HepG2 (cell line): ENCODE measurements around the gene CBX2. TPM values are rescaled to one million over a fixed set of nuclear protein-coding genes. Genes with fewer than 3 reads are reported as not detected.

Experiments used
- AGO2 ChIP-seq: fragments of 200-400 bp; formaldehyde crosslinking; optimal IDR thresholded peaks from 2 replicates; pipeline ENCODE3; 2017; ENCODE audit warnings: mild to moderate bottlenecking, low read depth, low read length, moderate library complexity
- DNMT3B ChIP-seq: conservative IDR thresholded peaks from 2 replicates; pipeline ENCODE4 v1.6.1; 2016; ENCODE audit warnings: missing biosample characterization, control low read depth
- FOXJ3 ChIP-seq: sonication (generic); formaldehyde crosslinking; IDR thresholded peaks from 2 replicates; pipeline ENCODE4 v1.4.0; 2020; ENCODE audit warnings: missing genetic modification reagents, mild to moderate bottlenecking, borderline replicate concordance
- FOXO1 ChIP-seq: sonication (generic); formaldehyde crosslinking; IDR thresholded peaks from 2 replicates; pipeline ENCODE4 v1.4.0; 2020; ENCODE audit warnings: missing genetic modification reagents
- GPBP1L1 ChIP-seq: sonication (generic); formaldehyde crosslinking; IDR thresholded peaks from 2 replicates; pipeline ENCODE4 v1.5.0; 2020; ENCODE audit warnings: mild to moderate bottlenecking, missing genetic modification reagents
- HMG20A ChIP-seq: IDR thresholded peaks from 2 replicates; pipeline ENCODE4 v1.6.1; 2016; ENCODE audit warnings: borderline replicate concordance
- MED1 ChIP-seq: sonication (generic); formaldehyde crosslinking; IDR thresholded peaks from 2 replicates; pipeline ENCODE4 v1.4.0; 2020; ENCODE audit warnings: missing genetic modification reagents
- MED13 ChIP-seq: sonication (generic); formaldehyde crosslinking; IDR thresholded peaks from 2 replicates; pipeline ENCODE4 v1.5.0; 2020; ENCODE audit warnings: missing genetic modification reagents
- MXD4 ChIP-seq: IDR thresholded peaks from 2 replicates; pipeline ENCODE4 v1.6.1; 2016; ENCODE audit warnings: mild to moderate bottlenecking, missing biosample characterization, missing genetic modification reagents
- RBM22 ChIP-seq: fragments of 200-400 bp; formaldehyde crosslinking; optimal IDR thresholded peaks from 2 replicates; pipeline ENCODE3; 2017; ENCODE audit warnings: mild to moderate bottlenecking, low read length, moderate library complexity
- RCOR2 ChIP-seq: IDR thresholded peaks from 2 replicates; pipeline ENCODE4 v1.6.1; 2016; ENCODE audit warnings: missing biosample characterization, missing genetic modification reagents
- SIX4 ChIP-seq: sonication (generic); formaldehyde crosslinking; IDR thresholded peaks from 2 replicates; pipeline ENCODE4 v1.4.0; 2020; ENCODE audit warnings: missing genetic modification reagents
- SP4 ChIP-seq: sonication (generic); formaldehyde crosslinking; IDR thresholded peaks from 2 replicates; pipeline ENCODE4 v1.8.1; 2023; ENCODE audit warnings: mild to moderate bottlenecking, missing genetic modification reagents
- SSRP1 ChIP-seq: IDR thresholded peaks from 2 replicates; pipeline ENCODE4 v1.6.1; 2016; ENCODE audit warnings: control low read depth
- SYNCRIP ChIP-seq: fragments of 200-400 bp; formaldehyde crosslinking; IDR thresholded peaks from 2 replicates; pipeline ENCODE4 v1.6.1; 2018; ENCODE audit warnings: mild to moderate bottlenecking, low read depth, low read length; ENCODE audit not compliant: insufficient read depth
- THAP8 ChIP-seq: sonication (generic); formaldehyde crosslinking; IDR thresholded peaks from 2 replicates; pipeline ENCODE4 v1.5.1; 2020; ENCODE audit warnings: missing genetic modification reagents, mild to moderate bottlenecking, borderline replicate concordance
- USF2 ChIP-seq, 2 experiments: sonication (generic) in 1 of 2; formaldehyde crosslinking in 1 of 2; IDR thresholded peaks; 2 replicates each; pipeline versions ENCODE4 v1.5.1 to v1.6.1; 2011 to 2020; ENCODE audit warnings: borderline replicate concordance in 1 of 2, low read depth in 1 of 2, low read length in 1 of 2, mild to moderate bottlenecking in 1 of 2, missing genetic modification reagents in 1 of 2, moderate library complexity in 1 of 2
- ZMAT3 ChIP-seq: sonication (generic); formaldehyde crosslinking; conservative IDR thresholded peaks from 2 replicates; pipeline ENCODE4 v1.7.0; 2021; ENCODE audit warnings: missing genetic modification reagents
- ZNF17 ChIP-seq: sonication (generic); formaldehyde crosslinking; IDR thresholded peaks from 2 replicates; pipeline ENCODE4 v1.5.0; 2020; ENCODE audit warnings: mild to moderate bottlenecking, missing genetic modification reagents
- ZNF562 ChIP-seq: sonication (generic); formaldehyde crosslinking; IDR thresholded peaks from 2 replicates; pipeline ENCODE4 v1.8.0; 2022; ENCODE audit warnings: missing genetic modification reagents, borderline replicate concordance
- ZNF75D ChIP-seq: sonication (generic); formaldehyde crosslinking; IDR thresholded peaks from 2 replicates; pipeline ENCODE4 v1.8.1; 2023; ENCODE audit warnings: missing genetic modification reagents, mild to moderate bottlenecking, borderline replicate concordance
- ZNF883 ChIP-seq: sonication (generic); formaldehyde crosslinking; IDR thresholded peaks from 2 replicates; pipeline ENCODE4 v1.5.1; 2020; ENCODE audit warnings: mild to moderate bottlenecking, missing genetic modification reagents; ENCODE audit errors: not compliant biosample characterization
- polyA plus RNA-seq, 8 experiments: library from polyadenylated mRNA; depleted of rRNA in 3 of 8; stranded (reverse) in 7 of 8; unstranded in 1 of 8; fragments of >200 nt; fragmentation: Illumina TruSeq in 4 of 8; extraction: Trizol in 4 of 8; gene quantifications; 2 replicates each; pipeline versions ENCODE4 v1.2.1 to v1.2.3, GENCODE V29; 2011 to 2016; ENCODE audit warnings: low read depth in 4 of 8, missing spikeins in 1 of 8, mixed read lengths in 1 of 8; ENCODE audit not compliant: insufficient read depth in 1 of 8
- total RNA-seq, 5 experiments: library from RNA; depleted of rRNA; stranded (reverse); fragments of >200 nt; fragmentation: Illumina TruSeq; extraction: Trizol; gene quantifications; 2 replicates each; pipeline ENCODE4 v1.2.3, GENCODE V29; 2016; ENCODE audit warnings: low read depth in 1 of 5
- TF ChIP-seq, protein P1 (sequence below): sonication (generic); formaldehyde crosslinking; IDR thresholded peaks from 2 replicates; pipeline ENCODE4 v1.4.0; 2020; ENCODE audit warnings: missing genetic modification reagents, low read depth, mild to moderate bottlenecking, borderline replicate concordance
- TF ChIP-seq, protein P2 (sequence below): sonication (generic); formaldehyde crosslinking; IDR thresholded peaks from 2 replicates; pipeline ENCODE4 v1.4.0; 2020; ENCODE audit warnings: mild to moderate bottlenecking, missing genetic modification reagents

Gene CBX2
- total and polyA plus RNA-seq, 2 of the 13 experiments (the other 11 are each of a cell fraction or from before 2014, with no cell fraction given): 14.5 to 31.1 TPM

- TF ChIP-seq USF2 (IDR thresholded peaks at IDR 0.05; ENCODE audit: low read depth, low read length) (no peak), USF2 (CRISPR knock-in tag; IDR thresholded peaks at IDR 0.05; ENCODE audit: borderline replicate concordance) (no peak), ZMAT3 (CRISPR knock-in tag) (peak; percentile 96), MED13 (CRISPR knock-in tag) (no peak), ZNF562 (CRISPR knock-in tag) (no peak), THAP8 (CRISPR knock-in tag) (no peak), GPBP1L1 (no peak), SIX4 (CRISPR knock-in tag) (no peak), MXD4 (CRISPR knock-in tag) (peak; percentile 73; the same call in 1 of the 2 replicates), SP4 (peak; percentile 78), HMG20A (peak; percentile 69; the same call in 1 of the 2 replicates), RCOR2 (peak; percentile 65), RBM22 (no peak), ZNF17 (no peak), ZNF75D (CRISPR knock-in tag) (no peak), SYNCRIP (no peak), FOXJ3 (CRISPR knock-in tag) (no peak; the same call in 1 of the 2 replicates), AGO2 (peak; percentile 60), MED1 (CRISPR knock-in tag) (peak; percentile 79), FOXO1 (CRISPR knock-in tag) (peak; percentile 70; the same call in 1 of the 2 replicates), DNMT3B (CRISPR knock-in tag) (0 out of 2 replicates have a peak, but pooled peaks have one; percentile 66), SSRP1 (CRISPR knock-in tag) (peak; percentile 89), ZNF883 (CRISPR knock-in tag) (no peak)
- TF ChIP-seq, protein P1, sequence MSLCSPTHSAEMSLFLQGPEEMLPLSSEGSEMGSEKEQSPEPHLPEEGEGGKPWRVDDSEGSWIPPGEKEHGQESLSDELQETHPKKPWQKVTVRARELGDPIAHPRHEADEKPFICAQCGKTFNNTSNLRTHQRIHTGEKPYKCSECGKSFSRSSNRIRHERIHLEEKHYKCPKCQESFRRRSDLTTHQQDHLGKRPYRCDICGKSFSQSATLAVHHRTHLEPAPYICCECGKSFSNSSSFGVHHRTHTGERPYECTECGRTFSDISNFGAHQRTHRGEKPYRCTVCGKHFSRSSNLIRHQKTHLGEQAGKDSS (CRISPR knock-in tag): no peak
- TF ChIP-seq, protein P2, sequence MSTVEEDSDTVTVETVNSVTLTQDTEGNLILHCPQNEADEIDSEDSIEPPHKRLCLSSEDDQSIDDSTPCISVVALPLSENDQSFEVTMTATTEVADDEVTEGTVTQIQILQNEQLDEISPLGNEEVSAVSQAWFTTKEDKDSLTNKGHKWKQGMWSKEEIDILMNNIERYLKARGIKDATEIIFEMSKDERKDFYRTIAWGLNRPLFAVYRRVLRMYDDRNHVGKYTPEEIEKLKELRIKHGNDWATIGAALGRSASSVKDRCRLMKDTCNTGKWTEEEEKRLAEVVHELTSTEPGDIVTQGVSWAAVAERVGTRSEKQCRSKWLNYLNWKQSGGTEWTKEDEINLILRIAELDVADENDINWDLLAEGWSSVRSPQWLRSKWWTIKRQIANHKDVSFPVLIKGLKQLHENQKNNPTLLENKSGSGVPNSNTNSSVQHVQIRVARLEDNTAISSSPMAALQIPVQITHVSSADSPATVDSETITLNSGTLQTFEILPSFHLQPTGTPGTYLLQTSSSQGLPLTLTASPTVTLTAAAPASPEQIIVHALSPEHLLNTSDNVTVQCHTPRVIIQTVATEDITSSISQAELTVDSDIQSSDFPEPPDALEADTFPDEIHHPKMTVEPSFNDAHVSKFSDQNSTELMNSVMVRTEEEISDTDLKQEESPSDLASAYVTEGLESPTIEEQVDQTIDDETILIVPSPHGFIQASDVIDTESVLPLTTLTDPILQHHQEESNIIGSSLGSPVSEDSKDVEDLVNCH: no peak
These were observed 34.9 kb upstream of the CBX2 start (continued) for GRCh38 chr17:79742951-79743476.
